ENCODE measurements around the gene POLR1G. TPM values are rescaled to one million over a fixed set of nuclear protein-coding genes. Genes with fewer than 3 reads are reported as not detected.
A peak's percentile ranks its signal among the peaks of the same experiment; 100 is the strongest.
"Not testable (repeated sequence)": the region's sequence is repeated elsewhere in the genome, so short reads cannot be mapped to it uniquely, and the experiment has no call there.

Gene POLR1G
- total RNA-seq, 4 donors from 2014 or later: 4.7 to 12.2 (median 8.0) TPM

- Histone ChIP-seq H3K36me3 (peaks cover 32% of the 10 kb centered on the region), H3K4me1 (peaks cover 69% of the 10 kb centered on the region), H3K27ac (peak overlapping the region; percentile 81), H3K27me3 (no peaks in the 10 kb centered on the region), H3K4me3 (peak overlapping the region; percentile 75), H3K9me3 (no peaks in the 10 kb centered on the region)
- peak in 1 of 2 donors; percentile 97 for DNase-seq (ENCODE audit: low spot score in 2 of 2)
- no peak for TF ChIP-seq CTCF (IDR thresholded peaks at IDR 0.05)
- TF ChIP-seq EP300 (IDR thresholded peaks at IDR 0.05): no peak
- TF ChIP-seq POLR2AphosphoS5 (IDR thresholded peaks at IDR 0.05): no peak
- no peak for TF ChIP-seq POLR2A (IDR thresholded peaks at IDR 0.05)
- WGBS: 13% methylated on average over 19 of the region's 20 CpGs
Observed at GRCh38 chr19:45423033-45423588, 16.7 kb downstream of the POLR1G start.

- H3K4me1 ChIP-seq: peaks cover 74% of the 10 kb centered on the region
- no peaks in the 10 kb centered on the region for H3K9me3 ChIP-seq
- peak within 1 kb of the TSS; percentile 75 for H3K4me3 ChIP-seq
- peak in 1 of 2 donors; percentile 95 for DNase-seq (ENCODE audit: low spot score in 2 of 2)
- WGBS: under 1% methylated on average over 15 of the region's 37 CpGs
- no peaks in the 10 kb centered on the region for H3K27me3 ChIP-seq
- H3K27ac ChIP-seq: peak within 1 kb of the TSS; percentile 81
- H3K36me3 ChIP-seq: peaks cover 26% of the 10 kb centered on the region
- no peak for TF ChIP-seq EP300 (IDR thresholded peaks at IDR 0.05)
- TF ChIP-seq POLR2AphosphoS5 (IDR thresholded peaks at IDR 0.05): peak in 1 of 3 donors; percentile 63
Observed at GRCh38 chr19:45423589-45424190, 17.2 kb downstream of the POLR1G start, which contains the start of gene ERCC1. ERCC1 (minus strand) TSS chr19:45423917; CDS start chr19:45423374, 543 bp downstream.

GRCh38 chr19:45424191-45425058 is 18.0 kb downstream of the POLR1G start:
- no peaks in the 10 kb centered on the region for H3K9me3 ChIP-seq
- H3K4me3 ChIP-seq: peak overlapping the region; percentile 75
- WGBS: 6% methylated on average over 22 of the region's 24 CpGs
- H3K36me3 ChIP-seq: peaks cover 18% of the 10 kb centered on the region
- no peaks in the 10 kb centered on the region for H3K27me3 ChIP-seq
- peak in 1 of 2 donors; percentile 90 for DNase-seq (ENCODE audit: low spot score in 2 of 2)
- peaks cover 79% of the 10 kb centered on the region for H3K4me1 ChIP-seq
- no peak for TF ChIP-seq POLR2A (IDR thresholded peaks at IDR 0.05)
- peak in 2 of 3 donors; percentile 13 to 46 for TF ChIP-seq POLR2AphosphoS5 (IDR thresholded peaks at IDR 0.05)
- H3K27ac ChIP-seq: peak overlapping the region; percentile 81

- 6% methylated on average over 32 of the region's 73 CpGs for WGBS
- peak overlapping the region; percentile 65 for H3K27ac ChIP-seq
- H3K27me3 ChIP-seq: no peaks in the 10 kb centered on the region
- peak in 1 of 2 donors; percentile 80 for DNase-seq (ENCODE audit: low spot score in 2 of 2)
- TF ChIP-seq CTCF (IDR thresholded peaks at IDR 0.05): peak in 1 of 2 donors; percentile 37
- no peak for TF ChIP-seq POLR2A (IDR thresholded peaks at IDR 0.05)
- peak overlapping the region; percentile 61 for H3K4me3 ChIP-seq
- H3K4me1 ChIP-seq: peaks cover 53% of the 10 kb centered on the region
- H3K9me3 ChIP-seq: no peaks in the 10 kb centered on the region
- no peaks in the 10 kb centered on the region for H3K36me3 ChIP-seq
Observed at GRCh38 chr19:45428384-45429231, 22.2 kb downstream of the POLR1G start.

GRCh38 chr19:45429896-45430295 is 23.5 kb downstream of the POLR1G start:
- H3K27ac ChIP-seq, H3K4me3 ChIP-seq: not testable (repeated sequence)

GRCh38 chr19:45431008-45431407 is 24.6 kb downstream of the POLR1G start:
- not testable (repeated sequence) for H3K4me3 ChIP-seq; H3K27ac ChIP-seq; H3K36me3 ChIP-seq; H3K9me3 ChIP-seq; DNase-seq (ENCODE audit: low spot score in 2 of 2); H3K27me3 ChIP-seq
- H3K4me1 ChIP-seq: peaks cover 29% of the 10 kb centered on the region
- whole genome bisulfite sequencing: 53% methylated on average over 9 of the region's 9 CpGs

More at GRCh38 chr19:45429896-45430295, 23.5 kb downstream of the POLR1G start:
- peaks cover 40% of the 10 kb centered on the region for H3K4me1 ChIP-seq
- H3K9me3 ChIP-seq; H3K36me3 ChIP-seq; DNase-seq (ENCODE audit: low spot score in 2 of 2); H3K27me3 ChIP-seq: not testable (repeated sequence)
- WGBS: 78% methylated on average over 11 of the region's 11 CpGs

GRCh38 chr19:45432543-45432942 is 26.1 kb downstream of the POLR1G start:
- not testable (repeated sequence) for DNase-seq (ENCODE audit: low spot score in 2 of 2); H3K9me3 ChIP-seq
- 95% methylated on average over 5 of the region's 8 CpGs for WGBS

More at GRCh38 chr19:45432543-45432942, 26.1 kb downstream of the POLR1G start:
- H3K27me3 ChIP-seq, H3K27ac ChIP-seq, H3K4me3 ChIP-seq, H3K36me3 ChIP-seq: not testable (repeated sequence)
- peaks cover 17% of the 10 kb centered on the region for H3K4me1 ChIP-seq

Measured in suprapubic skin (tissue), 4 donors.